K562 (cell line): ENCODE results near the gene SIDT2. TPM values are rescaled to one million over a fixed set of nuclear protein-coding genes. Genes with fewer than 3 reads are reported as not detected.

Source experiments
- ATAC-seq: fragments of 200-7000 bp; cut with Tn5 transposase; 3 replicates; pipeline ENCODE4 v1.9.1; 2020; ENCODE audit warnings: moderate library complexity
- BruUV-seq: library from RNA; stranded (reverse); fragments of 400-500 nt; replicated peaks from 2 replicates; lab custom pipeline; 2021; lab: Mats Ljungman, UMichigan
- CTCF ChIA-PET: fragments of 300-600 bp; formaldehyde crosslinking; extraction: SDS; loops from one replicate; lab custom pipeline; 2021; ENCODE audit warnings: low intra/inter-chr PET ratio; lab: Yijun Ruan, JAX
- POLR2A ChIA-PET: fragments of 300-600, 350-650 bp; sonication (Branson Sonifier 250); formaldehyde crosslinking; extraction: SDS; loops from one replicate; lab custom pipeline; 2021; ENCODE audit warnings: antibody characterized with exemption, inconsistent platforms; lab: Yijun Ruan, JAX
- DNase-seq, 4 experiments: peaks; one replicate each; pipeline versions ENCODE4 v3.0.0 to v3.0.0-alpha.2; 2011 to 2018; ENCODE audit warnings: low spot score in 3 of 4, mixed read lengths in 3 of 4; ENCODE audit errors: extremely low read depth in 1 of 4
- FAIRE-seq: peaks from 2 replicates; lab custom pipeline; 2011; peaks lifted over from hg19 to GRCh38; lab: Jason Lieb, UNC
- H2AFZ ChIP-seq: 2 replicates; pipeline ENCODE4 v1.6.0; 2011; ENCODE audit warnings: low read depth, low read length, control low read depth, inconsistent platforms
- H3K27ac ChIP-seq: fragments of 200-600 bp; 3 replicates; pipeline ENCODE4 v1.8.0; 2011; ENCODE audit warnings: low read depth, mild to moderate bottlenecking, control low read depth, inconsistent platforms, low read length, moderate library complexity, mixed read lengths; ENCODE audit errors: extremely low read depth
- H3K27me3 ChIP-seq, 2 experiments: fragments of 300-600 bp in 1 of 2; 2 replicates in 1 of 2; 3 replicates in 1 of 2; pipeline versions ENCODE4 v1.6.0 to v1.8.0; 2011; ENCODE audit warnings: inconsistent platforms in 2 of 2, low read length in 2 of 2, mild to moderate bottlenecking in 1 of 2, mixed read lengths in 1 of 2, moderate library complexity in 1 of 2; ENCODE audit not compliant: control insufficient read depth in 2 of 2, insufficient read depth in 2 of 2
- H3K36me3 ChIP-seq: fragments of 300-600 bp; 3 replicates; pipeline ENCODE4 v1.8.0; 2011; ENCODE audit warnings: mild to moderate bottlenecking, low read length, inconsistent platforms; ENCODE audit not compliant: control insufficient read depth, insufficient read depth
- H3K4me1 ChIP-seq, 2 experiments: fragments of 200-600 bp in 1 of 2; replicated peaks in 1 of 2; 2 replicates in 1 of 2; 3 replicates in 1 of 2; pipeline versions ENCODE4 v1.5.1 to v1.8.0; 2011; ENCODE audit warnings: inconsistent platforms in 2 of 2, low read length in 2 of 2, mild to moderate bottlenecking in 1 of 2, mixed read lengths in 1 of 2, moderate library complexity in 1 of 2; ENCODE audit not compliant: control insufficient read depth in 2 of 2, insufficient read depth in 2 of 2
- H3K4me2 ChIP-seq: 2 replicates; pipeline ENCODE4 v1.6.1; 2011; ENCODE audit warnings: low read length, control low read depth, inconsistent platforms, mixed read lengths; ENCODE audit not compliant: insufficient read depth
- H3K4me3 ChIP-seq: fragments of 200-600 bp; sonication (generic), shearing (Covaris generic); 2 replicates; pipeline ENCODE4 v1.5.1; 2016; ENCODE audit warnings: control low read depth, inconsistent platforms
- H3K79me2 ChIP-seq: fragments of 200-600 bp; 3 replicates; pipeline ENCODE4 v1.8.0; 2011; ENCODE audit warnings: low read length, inconsistent platforms; ENCODE audit not compliant: control insufficient read depth, insufficient read depth
- H3K9ac ChIP-seq, 2 experiments: 2 replicates each; pipeline versions ENCODE4 v1.6.0 to v1.6.1; 2011; ENCODE audit warnings: low read depth in 2 of 2, low read length in 2 of 2, control low read depth in 1 of 2, inconsistent platforms in 1 of 2, mild to moderate bottlenecking in 1 of 2, mixed read lengths in 1 of 2; ENCODE audit not compliant: insufficient read depth in 1 of 2
- H3K9me1 ChIP-seq: one replicate; pipeline ENCODE4 v1.6.0; 2011; ENCODE audit warnings: inconsistent platforms, mild to moderate bottlenecking, low read length, moderate library complexity; ENCODE audit not compliant: control insufficient read depth, insufficient read depth
- H3K9me3 ChIP-seq: replicated peaks from 2 replicates; pipeline ENCODE4 v1.5.1; 2011; ENCODE audit warnings: low read depth, low read length, inconsistent platforms; ENCODE audit not compliant: control insufficient read depth, insufficient read depth
- H4K20me1 ChIP-seq: replicated peaks from 2 replicates; pipeline ENCODE4 v1.6.1; 2011; ENCODE audit warnings: low read length, inconsistent platforms, mixed read lengths; ENCODE audit not compliant: control insufficient read depth, insufficient read depth
- CBFA2T3 ChIP-seq: fragments of 450-650 bp; IDR thresholded peaks from 2 replicates; pipeline ENCODE4 v1.6.1; 2017
- HLTF ChIP-seq: fragments of 450-650 bp; IDR thresholded peaks from 2 replicates; pipeline ENCODE4 v1.6.1; 2016
- POLR2G ChIP-seq: fragments of 200-400 bp; formaldehyde crosslinking; IDR thresholded peaks from 2 replicates; pipeline ENCODE4 v1.6.1; 2017; ENCODE audit warnings: low read depth, mild to moderate bottlenecking, antibody characterized with exemption, low read length, moderate library complexity
- RBM14 ChIP-seq: fragments of 200-400 bp; formaldehyde crosslinking; IDR thresholded peaks from 2 replicates; pipeline ENCODE4 v1.6.1; 2018; ENCODE audit warnings: low read depth, mild to moderate bottlenecking, low read length, moderate library complexity, borderline replicate concordance; ENCODE audit not compliant: insufficient read depth
- SREBF1 ChIP-seq: fragments of 150-350 bp; IDR thresholded peaks from 2 replicates; pipeline ENCODE4 v1.6.1; 2014; ENCODE audit warnings: antibody characterized with exemption, low read depth, low read length, borderline replicate concordance
- WGBS: fragments of 100-300 bp; shearing (Covaris generic); methylation state at CpG from one replicate; pipeline ENCODE4 v1.1.6; 2016; ENCODE audit warnings: low coverage, mixed read lengths; ENCODE audit not compliant: insufficient coverage; ENCODE audit errors: missing lambda C conversion rate; 5-methylcytosine and 5-hydroxymethylcytosine counted together
- in situ Hi-C: fragments of 300-500 bp; cut with MboI; formaldehyde crosslinking; loops from 4 replicates; pipeline ENCODE4 v1.15.0; 2018; ENCODE audit warnings: inconsistent platforms, mixed read lengths
- intact Hi-C: fragments of 100-400 bp; cut with micrococcal nuclease; formaldehyde crosslinking; loops from 2 replicates; pipeline ENCODE4 v1.14.2; 2022
- polyA plus RNA-seq, 8 experiments: library from polyadenylated mRNA; depleted of rRNA in 4 of 8; stranded (reverse) in 5 of 8; unstranded in 3 of 8; fragments of >200 nt; fragmentation: Nextera tagmentation in 2 of 8; fragmentation: Illumina TruSeq in 1 of 8; extraction: Ambion mirVana in 2 of 8; extraction: Trizol in 1 of 8; gene quantifications; 2 replicates each; pipeline versions ENCODE4 v1.2.1 to v1.2.3, GENCODE V29; 2011 to 2014; ENCODE audit warnings: inconsistent platforms in 1 of 8, missing spikeins in 1 of 8
- total RNA-seq, 7 experiments: library from RNA; depleted of rRNA in 6 of 7; stranded (reverse); fragments of >200 nt in 6 of 7; fragmentation: Illumina TruSeq in 2 of 7; extraction: Trizol in 2 of 7; gene quantifications; 2 replicates each; pipeline versions ENCODE4 v1.2.1 to v1.2.3, GENCODE V29; 2011 to 2021; ENCODE audit warnings: low replicate concordance in 1 of 7

Gene SIDT2
- total and polyA plus RNA-seq, 9 of the 15 experiments (the other 6 are each of a cell fraction or from before 2014, with no cell fraction given) = 2.4 to 20.2 (median 6.5) TPM

DNA sequence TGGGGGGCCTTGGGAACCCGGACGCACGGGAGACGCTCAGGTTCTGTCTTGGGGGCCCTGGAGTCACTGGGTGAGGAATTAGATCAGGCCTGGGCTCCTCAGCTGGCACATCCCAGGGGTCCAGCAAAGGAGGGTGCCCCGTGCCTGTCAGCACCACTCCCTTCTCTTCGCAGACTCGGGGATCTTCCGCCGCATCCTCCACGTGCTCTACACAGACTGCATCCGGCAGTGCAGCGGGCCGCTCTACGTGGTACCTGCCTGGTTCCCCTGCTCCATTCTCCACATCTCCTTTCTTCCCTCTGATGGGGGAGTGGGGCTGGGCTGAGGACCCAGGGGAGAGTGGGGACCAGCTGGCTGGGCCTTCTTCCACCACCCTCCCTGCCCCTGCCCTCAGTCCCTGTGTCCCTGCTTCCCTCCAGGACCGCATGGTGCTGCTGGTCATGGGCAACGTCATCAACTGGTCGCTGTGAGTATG lies 13.9 kb downstream of the SIDT2 start:
- Histone ChIP-seq H3K36me3 (peaks cover 49% of the 10 kb centered on the region; the same call in 2 of the 3 replicates), H3K9me1 (no peaks in the 10 kb centered on the region), H3K9ac (no peak overlapping the region), H3K27me3 (no peaks in the 10 kb centered on the region), H3K4me1 (peaks cover 0 to 15% of the 10 kb centered on the region in 2 experiments; a peak in 2 of 5 replicates), H2AFZ (no peak overlapping the region), H3K4me3 (no peak overlapping the region), H3K9me3 (no peaks in the 10 kb centered on the region), H3K79me2 (no peaks in the 10 kb centered on the region), H3K4me2 (no peak overlapping the region), H4K20me1 (peaks cover 3% of the 10 kb centered on the region; the same call in 1 of the 2 replicates), H3K27ac (no peak overlapping the region)
- FAIRE-seq (no peak), DNase-seq (no peak), ATAC-seq (no peak)
- no TSS peak for BruUV-seq
- intact Hi-C loops (no loop called here), in situ Hi-C loops (no loop called here)
- POLR2A ChIA-PET = interaction anchor here (0.6 to 1.0 kb wide), 2 partner anchors 9 to 10 kb away, joined by 5 to 6 read pairs; no protein-coding TSS in a partner anchor
- CTCF ChIA-PET = no interaction called here
- WGBS = 92% methylated on average over 10 of the region's 17 CpGs
- TF ChIP-seq RBM14 (no peak), POLR2G (peak; percentile 40)

DNA sequence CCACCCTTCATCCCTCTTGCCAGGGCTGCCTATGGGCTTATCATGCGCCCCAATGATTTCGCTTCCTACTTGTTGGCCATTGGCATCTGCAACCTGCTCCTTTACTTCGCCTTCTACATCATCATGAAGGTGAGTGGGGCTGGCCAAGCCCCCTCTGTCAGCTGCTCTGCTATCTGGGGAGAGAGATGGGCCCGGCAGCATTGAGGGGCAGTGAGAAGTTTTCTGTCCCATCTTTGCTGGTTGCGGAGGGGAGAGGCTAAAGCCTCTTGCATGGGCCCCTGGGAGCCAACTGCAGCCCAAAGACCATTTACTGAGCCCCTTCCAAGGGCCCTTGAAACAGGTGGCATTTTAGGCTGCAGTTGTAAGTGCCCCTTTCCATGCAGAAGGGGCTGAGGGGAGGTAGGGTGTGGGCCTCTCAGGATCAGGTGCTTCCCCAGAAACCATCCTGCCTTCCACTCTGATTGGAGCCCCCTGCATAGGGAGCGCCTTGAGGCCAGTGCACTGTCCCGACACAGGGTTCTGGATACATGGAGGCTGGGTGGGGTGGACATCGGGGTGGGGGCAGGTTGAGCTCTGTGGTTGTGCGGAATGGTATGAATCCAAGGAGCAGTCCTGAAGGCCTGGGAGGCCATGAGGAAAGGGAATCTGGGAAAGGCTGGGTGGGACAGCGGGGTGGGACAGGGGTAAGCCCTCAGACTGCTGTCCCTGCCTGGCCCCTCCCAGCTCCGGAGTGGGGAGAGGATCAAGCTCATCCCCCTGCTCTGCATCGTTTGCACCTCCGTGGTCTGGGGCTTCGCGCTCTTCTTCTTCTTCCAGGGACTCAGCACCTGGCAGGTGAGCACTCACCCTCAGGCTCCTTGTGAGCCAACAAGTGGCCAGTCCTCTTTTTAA lies 14.8 kb downstream of the SIDT2 start:
- no peak overlapping the region for H2AFZ ChIP-seq
- peaks cover 40% of the 10 kb centered on the region; the same call in 2 of the 3 replicates for H3K36me3 ChIP-seq
- H3K9me1 ChIP-seq = no peaks in the 10 kb centered on the region
- no peak overlapping the region for H3K27ac ChIP-seq
- in situ Hi-C loops = no loop called here
- H3K27me3 ChIP-seq = no peaks in the 10 kb centered on the region
- H3K9me3 ChIP-seq = no peaks in the 10 kb centered on the region
- ChIA-PET POLR2A (interaction anchor here (1.0 to 1.2 kb wide), 3 partner anchors 10 to 14 kb away, joined by 3 to 6 read pairs (median 5); no protein-coding TSS in a partner anchor), CTCF (no interaction called here)
- DNase-seq (no peak), ATAC-seq (no peak), FAIRE-seq (no peak)
- H3K4me3 ChIP-seq = no peak overlapping the region
- intact Hi-C loops = no loop called here
- peaks cover 3% of the 10 kb centered on the region for H4K20me1 ChIP-seq
- H3K9ac ChIP-seq = no peak overlapping the region
- H3K79me2 ChIP-seq = no peaks in the 10 kb centered on the region
- WGBS = 93% methylated on average over 9 of the region's 15 CpGs
- BruUV-seq = no TSS peak
- no peak overlapping the region for H3K4me2 ChIP-seq
- H3K4me1 ChIP-seq = peaks cover 0 to 18% of the 10 kb centered on the region in 2 experiments; a peak in 3 of 5 replicates
- TF ChIP-seq HLTF (no peak), SREBF1 (no peak), CBFA2T3 (no peak)
